Spleen (tissue), 11 donors: ENCODE data around the gene MCUR1. TPM values are rescaled to one million over a fixed set of nuclear protein-coding genes. Genes with fewer than 3 reads are reported as not detected.
"Not testable (repeated sequence)": the region's sequence is repeated elsewhere in the genome, so short reads cannot be mapped to it uniquely, and the experiment has no call there.

Experiments
- DNase-seq: peaks from one replicate; pipeline ENCODE4 v3.0.0-alpha.2; 2020
- H3K27ac ChIP-seq, 8 donors: fragments of 200-600 bp; sonication (generic) in 7 of 8; 1 replicate in 4 of 8; 2 replicates in 4 of 8; pipeline versions ENCODE4 v1.5.0 to v1.8.0; 2016 to 2021; ENCODE audit warnings: inconsistent platforms in 4 of 8, mild to moderate bottlenecking in 4 of 8, moderate library complexity in 1 of 8
- H3K27me3 ChIP-seq, 7 donors: fragments of 200-600 bp; sonication (generic) in 6 of 7; replicated peaks in 1 of 7; 1 replicate in 4 of 7; 2 replicates in 3 of 7; pipeline versions ENCODE4 v1.5.0 to v1.8.0; 2016 to 2021; ENCODE audit warnings: inconsistent platforms in 3 of 7, mild to moderate bottlenecking in 1 of 7
- H3K36me3 ChIP-seq, 6 donors: fragments of 200-600 bp; sonication (generic) in 5 of 6; 1 replicate in 4 of 6; 2 replicates in 2 of 6; pipeline versions ENCODE4 v1.5.0 to v1.8.0; 2016 to 2021; ENCODE audit warnings: inconsistent platforms in 2 of 6
- H3K4me1 ChIP-seq, 6 donors: fragments of 200-600 bp; sonication (generic) in 5 of 6; 1 replicate in 3 of 6; 2 replicates in 3 of 6; pipeline versions ENCODE4 v1.5.0 to v1.8.0; 2016 to 2021; ENCODE audit warnings: inconsistent platforms in 3 of 6
- H3K4me3 ChIP-seq, 8 donors: fragments of 200-600 bp; sonication (generic) in 7 of 8; 1 replicate in 4 of 8; 2 replicates in 4 of 8; pipeline versions ENCODE4 v1.5.0 to v1.8.0; 2016 to 2021; ENCODE audit warnings: inconsistent platforms in 4 of 8, mild to moderate bottlenecking in 4 of 8, moderate library complexity in 2 of 8
- H3K9me3 ChIP-seq, 8 donors: fragments of 200-600 bp; sonication (generic) in 7 of 8; 1 replicate in 4 of 8; 2 replicates in 4 of 8; pipeline versions ENCODE4 v1.5.0 to v1.8.0; 2016 to 2021; ENCODE audit warnings: inconsistent platforms in 4 of 8
- POLR2A ChIP-seq, 3 donors: fragments of 450-650 bp; IDR thresholded peaks; one replicate each; pipeline ENCODE4 v1.5.1; 2017; ENCODE audit warnings: antibody characterized with exemption in 3 of 3, mild to moderate bottlenecking in 1 of 3
- POLR2AphosphoS5 ChIP-seq, 3 donors: sonication (generic); formaldehyde crosslinking; IDR thresholded peaks; one replicate each; pipeline ENCODE4 v1.5.1; 2017; ENCODE audit warnings: antibody characterized with exemption in 3 of 3
- WGBS, 5 donors: extraction: QIAGEN DNeasy Blood & Tissue Kit in 3 of 5; methylation state at CpG; one replicate each; pipeline versions ENCODE4 v1.1.5 to v1.1.7; 2013 to 2018; 5-methylcytosine and 5-hydroxymethylcytosine counted together
- intact Hi-C: fragments of 100-400 bp; cut with DNase I; formaldehyde crosslinking; loops from one replicate; pipeline ENCODE4 v1.15.0; 2023; ENCODE audit warnings: low total_unique reads
- polyA plus RNA-seq, 3 donors: library from polyadenylated mRNA; stranded (reverse); fragments of 200-250 nt; gene quantifications; one replicate each; pipeline ENCODE4 v1.2.1, GENCODE V29; 2013
- total RNA-seq, 7 donors: library from RNA; depleted of rRNA in 3 of 7; stranded (reverse); fragments of >200 nt in 3 of 7; fragmentation: NEBNext Ultra II Directional in 4 of 7; extraction: Animal tissue kit (Norgen Biotek cat#: 25700) in 4 of 7; gene quantifications; one replicate each; pipeline versions ENCODE4 v1.1.0 to v1.2.1, GENCODE V29; 2016 to 2021
- TF ChIP-seq, protein P1 (sequence below), 11 experiments: fragments of 200-600 bp in 7 of 11; fragments of 450-650 bp in 4 of 11; sonication (generic) in 4 of 11; IDR thresholded peaks in 8 of 11; conservative IDR thresholded peaks in 3 of 11; 1 replicate in 7 of 11; 2 replicates in 4 of 11; pipeline versions ENCODE4 v1.4.0 to v1.8.0; 2016 to 2021; ENCODE audit warnings: antibody characterized with exemption in 11 of 11, inconsistent platforms in 4 of 11, mild to moderate bottlenecking in 1 of 11
- donor health status: healthy with polysubstance abuse.
- donor health status: DM: no; HTN: no; CAD: no; lungs with moderate emphysema.
- donor health status: DM: no; HTN: no; CAD: no.
- donor health status: Bipolar disorder and iron deficiency.
- donor health status: healthy.
- donor health status: DM: no; HTN: no; CAD: no.
- donor health status: DM: yes; HTN: yes; CAD: no.

Gene MCUR1
- total and polyA plus RNA-seq, 10 donors, result 9.2 to 22.4 (median 12.1) TPM

DNA sequence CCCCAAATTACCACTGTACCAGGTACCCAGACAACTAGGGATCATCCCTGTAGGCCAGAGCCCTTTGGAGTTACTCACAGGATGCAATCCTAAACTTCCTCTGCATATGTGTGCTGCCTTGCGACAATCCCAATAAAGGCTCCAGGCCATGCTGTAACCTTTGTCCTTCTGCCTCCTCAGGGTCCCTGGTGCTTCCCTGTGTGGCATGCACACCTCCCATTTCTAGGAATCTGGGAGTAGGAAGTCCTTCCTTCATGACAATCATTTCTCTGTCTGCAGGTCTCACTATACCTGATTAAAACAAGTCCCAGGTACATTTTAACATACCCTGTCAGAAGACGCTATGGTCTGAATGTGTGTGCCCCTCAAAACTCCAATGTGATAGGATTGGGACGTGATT lies 37.0 kb upstream of the MCUR1 start:
- Histone ChIP-seq H3K4me1 (no peaks in the 10 kb centered on the region), H3K36me3 (no peaks in the 10 kb centered on the region), H3K27ac (no peak overlapping the region), H3K9me3 (no peaks in the 10 kb centered on the region), H3K27me3 (peaks cover 0 to 4% (median 0%) of the 10 kb centered on the region in 7 donors), H3K4me3 (no peak overlapping the region)
- intact Hi-C loops, result no loop called here
- no peak for DNase-seq
- 84 to 100% (median 91%) methylated on average over 3 of the region's 3 CpGs for WGBS, 5 donors
- TF ChIP-seq, protein P1, sequence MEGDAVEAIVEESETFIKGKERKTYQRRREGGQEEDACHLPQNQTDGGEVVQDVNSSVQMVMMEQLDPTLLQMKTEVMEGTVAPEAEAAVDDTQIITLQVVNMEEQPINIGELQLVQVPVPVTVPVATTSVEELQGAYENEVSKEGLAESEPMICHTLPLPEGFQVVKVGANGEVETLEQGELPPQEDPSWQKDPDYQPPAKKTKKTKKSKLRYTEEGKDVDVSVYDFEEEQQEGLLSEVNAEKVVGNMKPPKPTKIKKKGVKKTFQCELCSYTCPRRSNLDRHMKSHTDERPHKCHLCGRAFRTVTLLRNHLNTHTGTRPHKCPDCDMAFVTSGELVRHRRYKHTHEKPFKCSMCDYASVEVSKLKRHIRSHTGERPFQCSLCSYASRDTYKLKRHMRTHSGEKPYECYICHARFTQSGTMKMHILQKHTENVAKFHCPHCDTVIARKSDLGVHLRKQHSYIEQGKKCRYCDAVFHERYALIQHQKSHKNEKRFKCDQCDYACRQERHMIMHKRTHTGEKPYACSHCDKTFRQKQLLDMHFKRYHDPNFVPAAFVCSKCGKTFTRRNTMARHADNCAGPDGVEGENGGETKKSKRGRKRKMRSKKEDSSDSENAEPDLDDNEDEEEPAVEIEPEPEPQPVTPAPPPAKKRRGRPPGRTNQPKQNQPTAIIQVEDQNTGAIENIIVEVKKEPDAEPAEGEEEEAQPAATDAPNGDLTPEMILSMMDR (IDR thresholded peaks at IDR 0.05 in 8 of 11, conservative IDR thresholded peaks at IDR 0.05 in 3 of 11), result no peak
- TF ChIP-seq POLR2A (IDR thresholded peaks at IDR 0.05), result no peak
- no peak for TF ChIP-seq POLR2AphosphoS5 (IDR thresholded peaks at IDR 0.05)

DNA sequence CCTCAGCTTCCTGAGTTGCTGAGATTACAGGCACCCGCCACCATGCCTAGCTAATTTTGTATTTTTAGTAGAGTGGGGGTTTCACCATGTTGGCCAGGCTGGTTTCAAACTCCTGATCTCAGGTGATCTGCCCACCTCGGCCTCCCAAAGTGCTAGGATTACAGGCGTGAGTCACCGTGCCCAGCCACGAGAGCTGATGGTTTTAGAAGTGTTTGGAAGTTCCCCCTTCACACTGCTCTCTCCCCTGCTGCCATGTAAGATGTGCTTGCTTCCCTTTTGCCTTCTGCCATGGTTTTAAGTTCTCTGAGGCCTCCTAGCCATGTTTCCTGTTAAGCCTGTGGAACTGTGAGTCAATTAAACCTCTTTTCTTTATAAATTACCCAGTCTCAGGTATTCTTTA lies 36.3 kb upstream of the MCUR1 start:
- H3K27ac ChIP-seq, intact Hi-C loops, DNase-seq, H3K4me1 ChIP-seq, H3K27me3 ChIP-seq, H3K9me3 ChIP-seq, H3K36me3 ChIP-seq, H3K4me3 ChIP-seq: not testable (repeated sequence)
- 79 to 93% (median 82%) methylated on average over 5 of the region's 5 CpGs for WGBS, 5 donors

DNA sequence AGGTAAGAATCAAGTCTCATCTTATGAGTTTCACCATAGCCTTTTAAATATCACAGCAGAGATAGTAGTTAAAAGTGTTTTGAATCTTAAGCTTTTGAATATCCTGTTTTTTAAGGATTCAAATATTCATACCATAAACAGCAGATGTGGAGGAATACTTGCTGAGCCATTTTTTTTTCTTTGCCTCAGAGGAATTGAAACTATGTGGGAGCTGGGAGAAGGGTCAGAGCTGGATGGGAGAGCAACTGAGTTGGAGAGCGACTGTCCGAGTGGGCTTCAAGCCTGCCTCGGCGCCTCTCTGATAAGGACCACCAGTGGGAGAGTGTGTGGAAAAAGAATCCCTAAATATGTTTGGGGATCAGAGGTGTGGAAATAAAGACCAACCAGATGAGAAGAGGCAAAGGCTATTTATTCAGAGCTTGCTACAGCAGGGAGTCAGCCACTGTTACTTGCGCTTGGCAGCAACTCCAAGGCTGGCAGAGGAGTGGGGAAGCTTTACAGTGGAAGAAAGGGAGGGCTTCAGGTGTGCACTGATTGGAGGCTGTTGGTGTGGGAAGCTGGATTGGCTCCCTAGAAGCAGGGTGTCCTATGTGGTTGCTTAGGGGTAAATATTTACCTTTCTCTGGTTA lies 34.3 kb upstream of the MCUR1 start:
- Histone ChIP-seq H3K27me3 (peaks cover 0 to 4% (median 0%) of the 10 kb centered on the region in 7 donors), H3K4me1 (no peaks in the 10 kb centered on the region), H3K36me3 (no peaks in the 10 kb centered on the region), H3K27ac (peak overlapping the region in 1 of 8 donors; percentile 5), H3K9me3 (no peaks in the 10 kb centered on the region), H3K4me3 (no peak overlapping the region)
- TF ChIP-seq, protein P1 (IDR thresholded peaks at IDR 0.05 in 8 of 11, conservative IDR thresholded peaks at IDR 0.05 in 3 of 11), result no peak
- no peak for TF ChIP-seq POLR2A (IDR thresholded peaks at IDR 0.05)
- no peak for TF ChIP-seq POLR2AphosphoS5 (IDR thresholded peaks at IDR 0.05)
- WGBS, 5 donors, result 82 to 93% (median 87%) methylated on average over 5 of the region's 5 CpGs
- intact Hi-C loops, result no loop called here
- no peak for DNase-seq

DNA sequence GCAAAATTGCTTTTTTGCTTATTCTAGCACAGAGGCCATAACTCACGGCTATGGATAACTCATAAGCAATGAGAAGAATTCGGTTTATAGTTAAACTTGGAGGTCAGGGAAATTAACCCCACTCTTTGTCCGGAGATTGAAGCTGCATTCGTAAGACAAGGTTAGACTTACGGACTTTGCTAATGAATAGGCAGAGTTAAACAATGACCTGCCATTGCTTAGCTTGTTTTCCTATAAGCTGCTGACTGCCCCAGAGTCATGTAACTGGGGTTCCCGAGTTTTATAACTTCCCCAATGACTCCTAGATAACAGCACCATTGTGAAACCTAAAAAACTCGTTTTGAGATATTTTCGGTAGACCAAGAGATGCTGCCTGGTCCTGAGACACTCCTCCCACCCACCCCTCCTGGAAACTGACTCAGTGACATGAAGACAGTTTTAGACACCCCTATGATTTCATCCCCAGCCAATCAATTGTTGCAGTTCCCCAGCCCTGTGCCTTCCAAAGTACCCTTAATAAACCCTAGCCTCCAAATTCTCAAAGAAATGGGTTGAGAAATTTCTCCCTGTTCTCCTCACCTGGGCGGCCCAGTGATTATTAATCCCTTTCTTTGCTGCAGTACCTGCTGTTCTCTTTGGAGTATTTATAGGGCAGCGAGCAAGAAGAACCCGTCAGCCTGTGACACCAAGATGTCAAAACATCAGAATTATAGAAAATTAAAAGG lies 33.1 kb upstream of the MCUR1 start:
- intact Hi-C loops, result no loop called here
- Histone ChIP-seq H3K36me3 (no peaks in the 10 kb centered on the region), H3K4me1 (no peaks in the 10 kb centered on the region), H3K4me3 (no peak overlapping the region), H3K27me3 (peaks cover 0 to 4% (median 0%) of the 10 kb centered on the region in 7 donors), H3K27ac (no peak overlapping the region), H3K9me3 (no peaks in the 10 kb centered on the region)
- no peak for DNase-seq
- WGBS, 5 donors, result 71 to 91% (median 84%) methylated on average over 11 of the region's 11 CpGs
- TF ChIP-seq POLR2AphosphoS5 (IDR thresholded peaks at IDR 0.05), result no peak
- TF ChIP-seq POLR2A (IDR thresholded peaks at IDR 0.05), result no peak
- TF ChIP-seq, protein P1 (IDR thresholded peaks at IDR 0.05 in 8 of 11, conservative IDR thresholded peaks at IDR 0.05 in 3 of 11), result no peak
